ENCODE measurements around the gene PCDHB4. TPM values are rescaled to one million over a fixed set of nuclear protein-coding genes. Genes with fewer than 3 reads are reported as not detected.

The PCDHB4 gene
- total and polyA plus RNA-seq, 2 of the 13 experiments (the other 11 are each of a cell fraction or from before 2014, with no cell fraction given): 0.08 to 0.13 TPM

DNA sequence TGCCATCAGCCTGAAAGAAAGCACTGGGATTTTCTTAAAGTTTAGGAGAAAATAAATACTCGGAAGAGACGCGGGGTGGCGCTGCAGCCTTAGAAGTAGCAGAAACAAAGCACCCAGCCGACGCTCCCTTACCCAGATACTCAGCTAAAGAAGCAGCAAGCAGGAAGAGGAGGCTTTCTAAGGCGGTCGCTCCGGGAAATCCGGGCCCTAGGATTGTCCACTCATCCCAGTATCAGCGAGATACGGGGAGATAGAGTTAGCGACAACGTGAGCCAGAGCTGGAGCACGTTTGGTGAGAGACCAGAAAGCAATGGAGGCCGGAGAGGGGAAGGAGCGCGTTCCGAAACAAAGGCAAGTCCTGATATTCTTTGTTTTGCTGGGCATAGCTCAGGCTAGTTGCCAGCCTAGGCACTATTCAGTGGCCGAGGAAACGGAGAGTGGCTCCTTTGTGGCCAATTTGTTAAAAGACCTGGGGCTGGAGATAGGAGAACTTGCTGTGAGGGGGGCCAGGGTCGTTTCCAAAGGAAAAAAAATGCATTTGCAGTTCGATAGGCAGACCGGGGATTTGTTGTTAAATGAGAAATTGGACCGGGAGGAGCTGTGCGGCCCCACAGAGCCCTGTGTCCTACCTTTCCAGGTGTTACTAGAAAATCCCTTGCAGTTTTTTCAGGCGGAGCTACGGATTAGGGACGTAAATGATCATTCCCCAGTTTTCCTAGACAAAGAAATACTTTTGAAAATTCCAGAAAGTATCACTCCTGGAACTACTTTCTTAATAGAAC, 26.9 kb upstream of the PCDHB4 start, which contains the start of gene PCDHB2 (continued):
- TF ChIP-seq, protein P1, sequence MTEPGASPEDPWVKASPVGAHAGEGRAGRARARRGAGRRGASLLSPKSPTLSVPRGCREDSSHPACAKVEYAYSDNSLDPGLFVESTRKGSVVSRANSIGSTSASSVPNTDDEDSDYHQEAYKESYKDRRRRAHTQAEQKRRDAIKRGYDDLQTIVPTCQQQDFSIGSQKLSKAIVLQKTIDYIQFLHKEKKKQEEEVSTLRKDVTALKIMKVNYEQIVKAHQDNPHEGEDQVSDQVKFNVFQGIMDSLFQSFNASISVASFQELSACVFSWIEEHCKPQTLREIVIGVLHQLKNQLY (CRISPR knock-in tag; IDR thresholded peaks at IDR 0.05): no peak
- TF ChIP-seq ZMYM3 (CRISPR knock-in tag; IDR thresholded peaks at IDR 0.05): no peak
- TF ChIP-seq SOX13 (IDR thresholded peaks at IDR 0.05): no peak
- TF ChIP-seq SOX13 (CRISPR knock-in tag; conservative IDR thresholded peaks at IDR 0.05 in 1 of 2, IDR thresholded peaks at IDR 0.05 in 1 of 2): no peak; a peak in 1 of 4 replicates
- TF ChIP-seq AHR (CRISPR knock-in tag; IDR thresholded peaks at IDR 0.05): peak; percentile 63; the same call in 1 of the 2 replicates
- TF ChIP-seq, protein P2, sequence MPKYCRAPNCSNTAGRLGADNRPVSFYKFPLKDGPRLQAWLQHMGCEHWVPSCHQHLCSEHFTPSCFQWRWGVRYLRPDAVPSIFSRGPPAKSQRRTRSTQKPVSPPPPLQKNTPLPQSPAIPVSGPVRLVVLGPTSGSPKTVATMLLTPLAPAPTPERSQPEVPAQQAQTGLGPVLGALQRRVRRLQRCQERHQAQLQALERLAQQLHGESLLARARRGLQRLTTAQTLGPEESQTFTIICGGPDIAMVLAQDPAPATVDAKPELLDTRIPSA (CRISPR knock-in tag; IDR thresholded peaks at IDR 0.05; ENCODE audit: borderline replicate concordance): no peak
- TF ChIP-seq CBX2 (IDR thresholded peaks at IDR 0.05; ENCODE audit: low read depth, low read length): no peak
- no peak for TF ChIP-seq CBX2 (CRISPR knock-in tag; IDR thresholded peaks at IDR 0.05; ENCODE audit: low read depth)
- no peak for TF ChIP-seq REL (CRISPR knock-in tag; conservative IDR thresholded peaks at IDR 0.05)
- TF ChIP-seq ZNF720 (CRISPR knock-in tag; IDR thresholded peaks at IDR 0.05): no peak
- no peak for TF ChIP-seq ZNF468 (CRISPR knock-in tag; IDR thresholded peaks at IDR 0.05)
- TF ChIP-seq ZKSCAN8 (CRISPR knock-in tag; IDR thresholded peaks at IDR 0.05; ENCODE audit: borderline replicate concordance): 0 out of 2 replicates have a peak, but pooled peaks have one; percentile 45
- TF ChIP-seq, protein P3, sequence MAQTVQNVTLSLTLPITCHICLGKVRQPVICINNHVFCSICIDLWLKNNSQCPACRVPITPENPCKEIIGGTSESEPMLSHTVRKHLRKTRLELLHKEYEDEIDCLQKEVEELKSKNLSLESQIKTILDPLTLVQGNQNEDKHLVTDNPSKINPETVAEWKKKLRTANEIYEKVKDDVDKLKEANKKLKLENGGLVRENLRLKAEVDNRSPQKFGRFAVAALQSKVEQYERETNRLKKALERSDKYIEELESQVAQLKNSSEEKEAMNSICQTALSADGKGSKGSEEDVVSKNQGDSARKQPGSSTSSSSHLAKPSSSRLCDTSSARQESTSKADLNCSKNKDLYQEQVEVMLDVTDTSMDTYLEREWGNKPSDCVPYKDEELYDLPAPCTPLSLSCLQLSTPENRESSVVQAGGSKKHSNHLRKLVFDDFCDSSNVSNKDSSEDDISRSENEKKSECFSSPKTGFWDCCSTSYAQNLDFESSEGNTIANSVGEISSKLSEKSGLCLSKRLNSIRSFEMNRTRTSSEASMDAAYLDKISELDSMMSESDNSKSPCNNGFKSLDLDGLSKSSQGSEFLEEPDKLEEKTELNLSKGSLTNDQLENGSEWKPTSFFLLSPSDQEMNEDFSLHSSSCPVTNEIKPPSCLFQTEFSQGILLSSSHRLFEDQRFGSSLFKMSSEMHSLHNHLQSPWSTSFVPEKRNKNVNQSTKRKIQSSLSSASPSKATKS (CRISPR knock-in tag; IDR thresholded peaks at IDR 0.05): no peak
- TF ChIP-seq ZNF274 (CRISPR knock-in tag; IDR thresholded peaks at IDR 0.05): 0 out of 2 replicates have a peak, but pooled peaks have one; percentile 39
- TF ChIP-seq ZNF34 (CRISPR knock-in tag; IDR thresholded peaks at IDR 0.05; ENCODE audit: borderline replicate concordance): no peak
- peak; percentile 48 for TF ChIP-seq ASH2L (IDR thresholded peaks at IDR 0.05; ENCODE audit: insufficient read length, low read depth, low read length)
- peak; percentile 79; the same call in 1 of the 2 replicates for TF ChIP-seq REPIN1 (CRISPR knock-in tag; IDR thresholded peaks at IDR 0.05; ENCODE audit: borderline replicate concordance, low read depth)
- TF ChIP-seq, protein P4, sequence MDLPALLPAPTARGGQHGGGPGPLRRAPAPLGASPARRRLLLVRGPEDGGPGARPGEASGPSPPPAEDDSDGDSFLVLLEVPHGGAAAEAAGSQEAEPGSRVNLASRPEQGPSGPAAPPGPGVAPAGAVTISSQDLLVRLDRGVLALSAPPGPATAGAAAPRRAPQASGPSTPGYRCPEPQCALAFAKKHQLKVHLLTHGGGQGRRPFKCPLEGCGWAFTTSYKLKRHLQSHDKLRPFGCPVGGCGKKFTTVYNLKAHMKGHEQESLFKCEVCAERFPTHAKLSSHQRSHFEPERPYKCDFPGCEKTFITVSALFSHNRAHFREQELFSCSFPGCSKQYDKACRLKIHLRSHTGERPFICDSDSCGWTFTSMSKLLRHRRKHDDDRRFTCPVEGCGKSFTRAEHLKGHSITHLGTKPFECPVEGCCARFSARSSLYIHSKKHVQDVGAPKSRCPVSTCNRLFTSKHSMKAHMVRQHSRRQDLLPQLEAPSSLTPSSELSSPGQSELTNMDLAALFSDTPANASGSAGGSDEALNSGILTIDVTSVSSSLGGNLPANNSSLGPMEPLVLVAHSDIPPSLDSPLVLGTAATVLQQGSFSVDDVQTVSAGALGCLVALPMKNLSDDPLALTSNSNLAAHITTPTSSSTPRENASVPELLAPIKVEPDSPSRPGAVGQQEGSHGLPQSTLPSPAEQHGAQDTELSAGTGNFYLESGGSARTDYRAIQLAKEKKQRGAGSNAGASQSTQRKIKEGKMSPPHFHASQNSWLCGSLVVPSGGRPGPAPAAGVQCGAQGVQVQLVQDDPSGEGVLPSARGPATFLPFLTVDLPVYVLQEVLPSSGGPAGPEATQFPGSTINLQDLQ (CRISPR knock-in tag; IDR thresholded peaks at IDR 0.05): peak; percentile 38; the same call in 1 of the 2 replicates
- no peak for TF ChIP-seq MAFK (conservative IDR thresholded peaks at IDR 0.05 in 1 of 2, IDR thresholded peaks at IDR 0.05 in 1 of 2; ENCODE audit: low read length in 2 of 2)
- 0 out of 2 replicates have a peak, but pooled peaks have one; percentile 40 for TF ChIP-seq ZNF607 (CRISPR knock-in tag; IDR thresholded peaks at IDR 0.05; ENCODE audit: borderline replicate concordance)
- TF ChIP-seq ZNF329 (CRISPR knock-in tag; IDR thresholded peaks at IDR 0.05; ENCODE audit: low read depth): no peak
- no peak for TF ChIP-seq ZNF225 (CRISPR knock-in tag; IDR thresholded peaks at IDR 0.05)
- 0 out of 2 replicates have a peak, but pooled peaks have one; percentile 60 for TF ChIP-seq ZNF792 (CRISPR knock-in tag; IDR thresholded peaks at IDR 0.05)
- TF ChIP-seq HCFC1 (IDR thresholded peaks at IDR 0.05; ENCODE audit: low read depth, low read length): no peak
